HS-27A (cell line): ENCODE measurements around the gene RIOX2.
"Not testable (repeated sequence)": the region's sequence is repeated elsewhere in the genome, so short reads cannot be mapped to it uniquely, and the experiment has no call there.

Experiments used
- DNase-seq: peaks from one replicate; pipeline ENCODE4 v3.0.0-alpha.2; 2012; ENCODE audit warnings: low read depth, missing footprints

Gene RIOX2

DNA sequence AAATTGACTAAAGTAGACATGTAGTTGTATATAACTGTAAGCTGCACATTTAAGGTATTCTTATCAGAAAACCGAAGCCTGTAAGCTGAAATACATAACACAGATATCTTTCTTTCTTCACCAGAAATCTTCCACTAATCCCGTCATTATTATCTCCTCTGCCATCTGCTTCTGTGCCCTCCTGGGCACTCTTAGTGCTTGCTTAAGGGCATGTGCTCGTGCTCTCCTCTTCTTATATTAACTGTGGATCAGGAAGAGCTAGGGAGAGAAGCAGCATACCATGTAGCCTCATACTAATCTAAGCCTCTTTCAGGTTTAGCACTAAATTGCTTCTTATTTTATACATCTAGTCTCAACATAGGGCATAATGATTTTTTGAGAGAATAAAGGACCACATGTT is 60.8 kb downstream of the RIOX2 start:
- no peak for DNase-seq

- no peak for DNase-seq
Observed at GRCh38 chr3:97910931-97911351, 61.3 kb downstream of the RIOX2 start.

DNA sequence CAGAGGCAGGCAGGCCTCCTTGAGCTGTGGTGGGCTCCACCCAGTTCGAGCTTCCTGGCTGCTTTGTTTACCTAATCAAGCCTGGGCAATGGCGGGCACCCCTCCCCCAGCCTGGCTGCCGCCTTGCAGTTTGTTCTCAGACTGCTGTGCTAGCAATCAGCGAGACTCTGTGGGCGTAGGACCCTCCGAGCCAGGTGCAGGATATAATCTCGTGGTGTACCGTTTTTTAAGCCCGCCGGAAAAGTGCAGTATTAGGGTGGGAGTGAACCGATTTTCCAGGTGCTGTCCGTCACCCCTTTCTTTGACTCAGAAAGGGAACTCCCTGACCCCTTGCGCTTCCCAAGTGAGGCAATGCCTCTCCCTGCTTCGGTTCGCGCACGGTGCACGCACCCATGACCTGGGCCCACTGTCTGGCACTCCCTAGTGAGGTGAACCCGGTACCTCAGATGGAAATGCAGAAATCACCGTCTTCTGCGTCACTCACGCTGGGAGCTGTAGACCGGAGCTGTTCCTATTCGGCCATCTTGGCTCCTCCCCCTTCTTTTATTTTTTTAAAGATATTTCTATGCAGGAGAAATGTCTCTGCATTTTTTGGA is 61.9 kb downstream of the RIOX2 start:
- DNase-seq = not testable (repeated sequence)

GRCh38 chr3:97909830-97910229 is 62.4 kb downstream of the RIOX2 start:
- not testable (repeated sequence) for DNase-seq

DNA sequence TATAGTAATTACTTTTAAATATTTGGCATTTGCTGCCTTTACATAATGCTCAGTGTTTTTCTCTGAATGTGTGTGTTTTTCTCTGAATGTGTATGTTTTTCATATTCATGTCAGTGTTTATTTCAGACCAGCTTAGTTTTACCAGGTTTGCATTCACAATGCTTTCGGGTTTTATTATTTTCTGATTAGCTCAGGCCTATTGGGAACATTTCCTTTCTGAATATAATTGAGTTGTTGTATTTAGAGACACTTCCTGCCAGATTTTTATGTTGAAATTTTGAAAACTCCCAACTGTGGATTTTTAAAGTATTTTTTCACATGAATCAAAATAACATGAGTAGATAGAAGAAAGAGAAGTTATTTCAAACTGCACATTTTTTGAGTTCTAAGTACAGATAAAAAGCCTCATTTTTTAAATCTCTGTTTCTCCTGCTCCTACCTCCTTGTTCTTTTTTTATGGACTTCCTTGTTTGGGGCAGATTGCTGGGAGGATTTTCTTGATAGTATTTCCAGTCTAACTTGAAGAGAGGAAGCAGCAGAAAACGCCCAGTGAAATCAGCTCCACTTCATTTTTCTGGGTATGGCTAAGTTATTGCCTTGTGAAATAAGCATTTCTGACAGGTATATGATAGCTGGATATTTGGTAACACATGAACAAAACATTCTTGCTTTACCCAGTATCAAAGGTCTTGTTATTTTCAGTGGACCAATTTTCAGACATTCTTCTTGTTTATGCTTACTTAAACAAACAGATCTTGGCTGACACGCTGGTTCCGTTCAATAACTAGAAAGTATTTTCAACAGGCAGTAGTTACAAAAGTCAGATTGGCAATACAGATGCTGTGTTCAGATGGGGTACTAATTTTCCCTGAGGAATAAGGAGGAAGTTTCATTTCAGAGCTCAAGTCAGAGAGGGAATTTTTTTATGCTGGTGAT is 70.7 kb downstream of the RIOX2 start:
- DNase-seq = no peak

DNA sequence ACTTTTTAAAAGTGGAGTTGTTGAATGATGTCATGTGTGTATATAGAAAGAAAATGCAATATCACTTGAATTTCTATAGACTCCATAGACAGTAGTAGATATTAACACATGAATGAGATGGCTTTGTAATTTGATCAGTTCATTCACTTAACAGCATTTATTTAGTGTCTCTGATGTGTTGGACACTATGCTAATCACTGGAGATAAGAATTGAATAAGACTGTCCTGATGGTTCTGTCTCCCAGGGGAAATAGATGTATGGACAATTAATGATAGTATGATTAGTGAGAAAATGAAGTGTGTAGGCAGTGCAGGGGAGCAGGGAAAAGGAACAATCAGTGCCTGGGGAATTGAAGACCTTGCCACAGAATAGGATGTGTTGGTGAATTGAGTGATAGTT is 72.9 kb downstream of the RIOX2 start:
- no peak for DNase-seq

DNA sequence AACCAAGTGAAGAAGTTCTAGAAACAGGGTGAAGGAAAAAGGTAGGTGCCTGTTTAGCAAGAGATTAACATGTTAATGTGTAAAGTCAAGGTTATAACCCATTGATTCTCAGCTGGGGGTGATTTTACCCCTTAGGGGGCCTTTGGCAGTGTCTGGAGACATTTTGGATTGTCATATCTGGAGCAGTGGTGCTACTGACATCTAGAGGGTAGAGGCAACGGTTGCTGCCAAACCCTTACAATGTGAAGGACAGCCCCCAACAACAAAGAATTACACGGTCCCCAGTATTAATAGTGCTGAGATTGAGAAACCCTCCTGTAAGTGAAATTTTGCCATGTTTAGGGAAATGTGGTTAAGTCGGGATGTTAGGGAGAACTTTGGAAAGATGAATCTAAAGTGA is 75.7 kb downstream of the RIOX2 start:
- DNase-seq = no peak

DNA sequence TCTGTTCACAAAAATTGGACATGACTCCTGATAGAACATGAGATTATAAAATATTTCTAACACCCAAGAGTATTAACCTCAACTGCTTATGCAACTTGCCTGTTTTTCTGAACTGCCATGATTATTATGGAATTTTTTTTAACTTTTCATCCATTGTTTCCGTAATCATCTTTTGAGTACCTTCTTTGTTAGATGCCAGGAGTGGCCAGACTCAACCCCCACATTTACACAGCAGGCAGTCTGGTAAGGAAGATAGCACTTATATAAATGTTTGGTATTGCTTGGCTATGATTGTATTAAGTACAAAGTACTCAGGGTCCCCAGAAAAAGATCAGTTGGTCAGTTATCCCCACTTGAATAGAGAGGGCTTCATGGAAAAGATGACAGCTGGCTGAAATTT is 76.1 kb downstream of the RIOX2 start:
- no peak for DNase-seq

GRCh38 chr3:97895216-97895615 is 77.0 kb downstream of the RIOX2 start:
- DNase-seq = no peak

DNA sequence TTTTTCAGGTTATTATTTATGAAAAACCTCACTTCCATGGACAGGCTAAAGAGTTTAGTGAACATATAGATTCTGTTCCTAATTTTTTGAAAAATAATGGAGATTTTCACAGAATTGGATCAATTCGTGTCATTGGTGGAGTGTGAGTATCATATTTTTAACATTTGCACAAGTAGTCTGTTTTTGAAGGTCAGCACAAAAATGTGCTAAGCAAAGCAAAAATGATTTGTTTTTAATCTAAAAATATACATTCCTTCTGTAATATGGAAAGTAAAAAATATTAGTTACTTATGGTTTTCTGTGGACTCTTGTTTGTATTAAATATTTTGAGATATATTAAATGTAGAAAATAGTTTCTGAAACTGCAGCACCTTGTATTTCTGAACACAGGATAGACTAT is 79.4 kb downstream of the RIOX2 start:
- no peak for DNase-seq
